C4-2B (cell line): ENCODE data around the gene PRKG1.

Experiments used
- H3K27ac ChIP-seq: fragments of 450-650 bp; 2 replicates; pipeline ENCODE4 v1.5.1; 2017
- CTCF ChIP-seq: fragments of 450-650 bp; conservative IDR thresholded peaks from 2 replicates; pipeline ENCODE4 v1.5.1; 2017; ENCODE audit warnings: mild to moderate bottlenecking
- ZFX ChIP-seq: fragments of 450-650 bp; IDR thresholded peaks from 2 replicates; pipeline ENCODE4 v1.6.1; 2017

The PRKG1 gene

GRCh38 chr10:51638737-51639136 is 564.5 kb downstream of the PRKG1 start:
- no peak for TF ChIP-seq ZFX
- peak; percentile 24; the same call in 1 of the 2 replicates for TF ChIP-seq CTCF
- no peak overlapping the region for H3K27ac ChIP-seq

- no peak overlapping the region for H3K27ac ChIP-seq
These were observed 566.0 kb downstream of the PRKG1 start for GRCh38 chr10:51640120-51640819.

GRCh38 chr10:51642581-51642980 is 568.3 kb downstream of the PRKG1 start:
- no peak for TF ChIP-seq ZFX
- no peak for TF ChIP-seq CTCF
- H3K27ac ChIP-seq: no peak overlapping the region

More at GRCh38 chr10:51640120-51640819, 566.0 kb downstream of the PRKG1 start:
- TF ChIP-seq CTCF: no peak
- TF ChIP-seq ZFX: no peak

- TF ChIP-seq CTCF (no peak), ZFX (no peak)
- no peak overlapping the region for H3K27ac ChIP-seq
These were observed 569.4 kb downstream of the PRKG1 start for GRCh38 chr10:51643734-51644133.

- no peak overlapping the region for H3K27ac ChIP-seq
- TF ChIP-seq ZFX: no peak
- no peak for TF ChIP-seq CTCF
These were observed 574.8 kb downstream of the PRKG1 start for GRCh38 chr10:51649064-51649463.

- no peak overlapping the region for H3K27ac ChIP-seq
- no peak for TF ChIP-seq ZFX
These were observed 576.8 kb downstream of the PRKG1 start for GRCh38 chr10:51651063-51651462.

- no peak overlapping the region for H3K27ac ChIP-seq
- TF ChIP-seq ZFX (no peak), CTCF (no peak)
These were observed 578.7 kb downstream of the PRKG1 start for GRCh38 chr10:51653025-51653424.

GRCh38 chr10:51654918-51655317 is 580.6 kb downstream of the PRKG1 start:
- TF ChIP-seq ZFX (no peak), CTCF (no peak)
- H3K27ac ChIP-seq: no peak overlapping the region
